DOHH2 (cell line): ENCODE results near the gene CCDC68.

Source experiments
- H3F3A ChIP-seq: fragments of 200-600 bp; sonication (generic), shearing (Covaris generic); 2 replicates; pipeline ENCODE4 v1.6.0; 2016; ENCODE audit warnings: antibody characterized with exemption, mild to moderate bottlenecking; ENCODE audit not compliant: control insufficient read depth, insufficient read depth
- H3K27ac ChIP-seq: fragments of 200-600 bp; sonication (generic); 2 replicates; pipeline ENCODE4 v1.5.1; 2014; ENCODE audit warnings: low read depth, mild to moderate bottlenecking, low read length, moderate library complexity
- H3K27me3 ChIP-seq: fragments of 200-600 bp; sonication (generic); 2 replicates; pipeline ENCODE4 v1.6.1; 2014; ENCODE audit warnings: mild to moderate bottlenecking, low read length, mixed read lengths; ENCODE audit not compliant: control insufficient read depth
- H3K36me3 ChIP-seq: fragments of 200-600 bp; sonication (generic); 2 replicates; pipeline ENCODE4 v1.6.1; 2014; ENCODE audit warnings: mild to moderate bottlenecking, low read length, moderate library complexity, mixed read lengths; ENCODE audit not compliant: control insufficient read depth
- H3K4me1 ChIP-seq: fragments of 200-600 bp; sonication (generic); 2 replicates; pipeline ENCODE4 v1.6.1; 2014; ENCODE audit warnings: mild to moderate bottlenecking, low read length, mixed read lengths; ENCODE audit not compliant: control insufficient read depth
- H3K4me2 ChIP-seq: fragments of 200-600 bp; sonication (generic); 2 replicates; pipeline ENCODE4 v1.6.0; 2014; ENCODE audit warnings: mild to moderate bottlenecking, low read length, moderate library complexity
- H3K4me3 ChIP-seq: fragments of 200-600 bp; sonication (generic); 2 replicates; pipeline ENCODE4 v1.5.1; 2014; ENCODE audit warnings: mild to moderate bottlenecking, low read length, mixed read lengths
- H3K79me2 ChIP-seq: fragments of 200-600 bp; sonication (generic); 2 replicates; pipeline ENCODE4 v1.6.1; 2014; ENCODE audit warnings: mild to moderate bottlenecking, low read length, mixed read lengths; ENCODE audit not compliant: control insufficient read depth
- H3K9me2 ChIP-seq: fragments of 200-600 bp; sonication (generic); replicated peaks from 2 replicates; pipeline ENCODE4 v1.6.1; 2014; ENCODE audit warnings: mild to moderate bottlenecking, low read length, mixed read lengths; ENCODE audit not compliant: control insufficient read depth
- H3K9me3 ChIP-seq: fragments of 200-600 bp; sonication (generic); 2 replicates; pipeline ENCODE4 v1.6.1; 2014; ENCODE audit warnings: antibody characterized with exemption, low read length, mixed read lengths; ENCODE audit not compliant: control insufficient read depth, insufficient read depth
- H4K20me1 ChIP-seq: fragments of 200-600 bp; sonication (generic); 2 replicates; pipeline ENCODE4 v1.6.0; 2014; ENCODE audit warnings: low read depth, mild to moderate bottlenecking, antibody characterized with exemption, low read length, moderate library complexity; ENCODE audit not compliant: control insufficient read depth, insufficient read depth
- EZH2phosphoT487 ChIP-seq: fragments of 200-600 bp; sonication (generic); IDR thresholded peaks from 2 replicates; pipeline ENCODE4 v1.6.1; 2017; ENCODE audit warnings: borderline replicate concordance, mild to moderate bottlenecking, antibody characterized with exemption, low read length, moderate library complexity, mixed read lengths
- TF ChIP-seq, protein P1 (sequence below): fragments of 200-600 bp; sonication (generic); IDR thresholded peaks from one replicate; pipeline ENCODE4 v1.5.1; 2014; ENCODE audit warnings: antibody characterized with exemption, mild to moderate bottlenecking, low read depth, low read length; ENCODE audit not compliant: poor library complexity, severe bottlenecking

The CCDC68 gene

GRCh38 chr18:54882318-54882717, 76.9 kb downstream of the CCDC68 start:
- Histone ChIP-seq H3F3A (no peaks in the 10 kb centered on the region), H3K79me2 (no peaks in the 10 kb centered on the region), H3K36me3 (no peaks in the 10 kb centered on the region), H3K4me1 (no peaks in the 10 kb centered on the region), H3K27me3 (no peaks in the 10 kb centered on the region), H3K4me2 (no peak overlapping the region), H3K27ac (no peak overlapping the region), H3K9me2 (no peaks in the 10 kb centered on the region), H3K9me3 (no peaks in the 10 kb centered on the region), H3K4me3 (no peak overlapping the region), H4K20me1 (no peaks in the 10 kb centered on the region)
- TF ChIP-seq EZH2phosphoT487, result no peak
- TF ChIP-seq, protein P1, sequence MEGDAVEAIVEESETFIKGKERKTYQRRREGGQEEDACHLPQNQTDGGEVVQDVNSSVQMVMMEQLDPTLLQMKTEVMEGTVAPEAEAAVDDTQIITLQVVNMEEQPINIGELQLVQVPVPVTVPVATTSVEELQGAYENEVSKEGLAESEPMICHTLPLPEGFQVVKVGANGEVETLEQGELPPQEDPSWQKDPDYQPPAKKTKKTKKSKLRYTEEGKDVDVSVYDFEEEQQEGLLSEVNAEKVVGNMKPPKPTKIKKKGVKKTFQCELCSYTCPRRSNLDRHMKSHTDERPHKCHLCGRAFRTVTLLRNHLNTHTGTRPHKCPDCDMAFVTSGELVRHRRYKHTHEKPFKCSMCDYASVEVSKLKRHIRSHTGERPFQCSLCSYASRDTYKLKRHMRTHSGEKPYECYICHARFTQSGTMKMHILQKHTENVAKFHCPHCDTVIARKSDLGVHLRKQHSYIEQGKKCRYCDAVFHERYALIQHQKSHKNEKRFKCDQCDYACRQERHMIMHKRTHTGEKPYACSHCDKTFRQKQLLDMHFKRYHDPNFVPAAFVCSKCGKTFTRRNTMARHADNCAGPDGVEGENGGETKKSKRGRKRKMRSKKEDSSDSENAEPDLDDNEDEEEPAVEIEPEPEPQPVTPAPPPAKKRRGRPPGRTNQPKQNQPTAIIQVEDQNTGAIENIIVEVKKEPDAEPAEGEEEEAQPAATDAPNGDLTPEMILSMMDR, result no peak

DNA sequence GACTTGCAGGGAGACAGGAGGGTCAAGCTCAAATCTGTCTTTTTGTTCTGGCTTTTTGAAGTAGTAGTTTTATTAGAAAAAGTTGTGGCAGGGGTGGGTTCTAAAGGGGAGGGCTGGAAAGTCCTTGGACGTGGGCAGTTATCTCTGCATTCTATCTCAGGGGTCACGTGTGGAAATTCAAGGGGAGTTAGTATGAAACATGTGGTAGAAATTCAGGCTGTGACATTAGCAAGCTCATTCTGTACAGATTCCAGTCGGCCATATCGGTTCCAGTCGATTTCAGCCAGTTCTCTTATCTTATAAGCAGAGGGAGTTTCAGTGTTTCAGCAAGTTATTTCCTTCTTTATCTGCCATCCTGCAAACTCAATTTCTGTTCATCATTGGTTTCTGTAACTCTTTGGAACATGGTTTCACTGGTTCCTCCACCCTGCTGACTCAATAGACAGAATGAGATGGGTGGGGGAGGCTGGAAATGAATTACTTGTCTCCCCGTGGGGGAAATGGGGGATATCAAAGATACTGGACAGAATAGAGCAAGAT, 78.0 kb downstream of the CCDC68 start:
- no peaks in the 10 kb centered on the region for H3K27me3 ChIP-seq
- no peak overlapping the region for H3K4me2 ChIP-seq
- no peaks in the 10 kb centered on the region for H3K9me2 ChIP-seq
- H3K36me3 ChIP-seq, result no peaks in the 10 kb centered on the region
- no peaks in the 10 kb centered on the region for H3K79me2 ChIP-seq
- H3K4me1 ChIP-seq, result no peaks in the 10 kb centered on the region
- TF ChIP-seq, protein P1, result no peak
- TF ChIP-seq EZH2phosphoT487, result no peak
- H3K4me3 ChIP-seq, result no peak overlapping the region
- no peak overlapping the region for H3K27ac ChIP-seq
- H4K20me1 ChIP-seq, result no peaks in the 10 kb centered on the region
- H3K9me3 ChIP-seq, result no peaks in the 10 kb centered on the region
- H3F3A ChIP-seq, result no peaks in the 10 kb centered on the region

DNA sequence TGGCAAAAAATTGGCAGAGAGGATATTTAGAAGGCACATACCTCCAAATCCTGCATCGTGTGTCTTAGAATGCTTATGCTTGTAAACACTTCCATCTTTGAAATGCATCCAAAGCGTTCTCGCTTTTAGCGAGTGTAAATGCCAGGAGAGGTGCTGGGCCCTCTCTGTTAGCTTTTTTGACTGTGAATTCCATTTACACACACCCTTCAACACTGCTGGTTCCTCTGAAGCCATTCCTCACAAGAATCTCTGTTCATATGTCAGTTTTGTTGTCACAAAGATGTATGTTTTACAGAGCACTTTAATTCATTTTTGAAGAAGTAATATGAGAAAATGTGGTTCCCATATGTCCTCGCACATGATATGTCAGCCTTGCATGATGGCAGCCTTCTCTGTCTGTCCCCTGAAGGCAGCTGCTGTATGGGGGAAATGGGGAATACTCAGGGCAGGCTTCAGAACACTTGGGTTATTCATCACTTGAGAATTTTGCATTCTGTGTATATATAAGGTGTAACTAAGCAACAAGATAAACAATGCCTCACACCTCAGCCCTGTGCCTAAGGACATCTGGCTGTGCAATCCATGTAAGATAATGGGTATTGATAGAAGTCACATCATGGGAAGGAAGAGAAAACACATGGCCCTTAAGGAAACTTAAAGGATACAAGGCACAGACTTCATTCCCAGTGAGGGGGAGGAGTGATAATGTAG, 78.7 kb downstream of the CCDC68 start:
- H3K4me1 ChIP-seq, result no peaks in the 10 kb centered on the region
- TF ChIP-seq, protein P1, result no peak
- no peak for TF ChIP-seq EZH2phosphoT487
- H3K9me2 ChIP-seq, result no peaks in the 10 kb centered on the region
- H3K79me2 ChIP-seq, result no peaks in the 10 kb centered on the region
- no peaks in the 10 kb centered on the region for H4K20me1 ChIP-seq
- no peaks in the 10 kb centered on the region for H3K36me3 ChIP-seq
- H3K27me3 ChIP-seq, result no peaks in the 10 kb centered on the region
- no peaks in the 10 kb centered on the region for H3F3A ChIP-seq
- H3K27ac ChIP-seq, result no peak overlapping the region
- H3K9me3 ChIP-seq, result no peaks in the 10 kb centered on the region
- no peak overlapping the region for H3K4me3 ChIP-seq
- H3K4me2 ChIP-seq, result no peak overlapping the region
